GM12875 (cell line): ENCODE results near the gene RBM11.

Experiments used
- H3K4me3 ChIP-seq: one replicate; pipeline ENCODE4 v1.5.1; 2011; ENCODE audit warnings: low read depth, low read length, control low read depth
- CTCF ChIP-seq: IDR thresholded peaks from 2 replicates; pipeline ENCODE4 v1.5.1; 2011; ENCODE audit warnings: low read depth, mild to moderate bottlenecking, control low read depth, inconsistent platforms, low read length, moderate library complexity, borderline replicate concordance; ENCODE audit not compliant: insufficient read depth

RBM11 gene

DNA sequence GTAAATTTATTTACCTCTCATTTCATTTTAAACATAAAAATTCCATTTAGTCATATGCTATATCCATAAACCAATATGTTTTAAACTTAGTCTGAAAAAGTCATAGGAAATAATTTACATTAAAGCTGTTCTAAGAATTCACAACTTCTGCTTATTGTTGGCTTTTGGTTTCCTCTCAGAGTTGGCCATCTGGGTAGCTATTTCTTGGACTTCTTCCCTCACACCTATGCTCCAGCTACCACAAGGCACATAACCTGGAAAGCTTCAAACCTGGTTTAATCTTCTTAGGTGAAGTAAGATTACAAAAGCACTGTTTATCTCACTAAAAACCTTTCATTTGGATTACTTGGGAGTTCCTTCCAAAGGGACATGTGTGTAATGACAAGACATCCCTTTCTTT is 29.8 kb downstream of the RBM11 start:
- no peak for TF ChIP-seq CTCF

DNA sequence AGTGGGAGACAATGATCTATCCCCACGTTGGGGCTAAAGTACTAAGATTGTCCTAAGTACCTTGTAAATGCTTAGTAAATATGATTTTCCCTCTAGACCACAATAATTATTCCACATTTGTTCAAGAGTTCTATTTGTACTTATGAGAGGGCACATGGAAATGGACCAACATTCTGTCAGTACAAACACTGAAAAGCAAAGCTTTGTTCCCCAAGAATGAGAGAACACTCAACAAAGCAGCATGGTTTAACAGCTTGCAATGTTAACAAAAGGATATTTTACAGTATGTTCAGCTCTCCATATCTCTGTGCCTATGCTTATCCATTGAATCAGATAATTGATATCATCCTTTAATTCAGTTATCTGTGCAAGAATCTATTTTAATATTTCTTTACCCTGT is 35.4 kb downstream of the RBM11 start:
- TF ChIP-seq CTCF = no peak
- no peak overlapping the region for H3K4me3 ChIP-seq

More for the DNA sequence above, 29.8 kb downstream of the RBM11 start:
- no peak overlapping the region for H3K4me3 ChIP-seq

DNA sequence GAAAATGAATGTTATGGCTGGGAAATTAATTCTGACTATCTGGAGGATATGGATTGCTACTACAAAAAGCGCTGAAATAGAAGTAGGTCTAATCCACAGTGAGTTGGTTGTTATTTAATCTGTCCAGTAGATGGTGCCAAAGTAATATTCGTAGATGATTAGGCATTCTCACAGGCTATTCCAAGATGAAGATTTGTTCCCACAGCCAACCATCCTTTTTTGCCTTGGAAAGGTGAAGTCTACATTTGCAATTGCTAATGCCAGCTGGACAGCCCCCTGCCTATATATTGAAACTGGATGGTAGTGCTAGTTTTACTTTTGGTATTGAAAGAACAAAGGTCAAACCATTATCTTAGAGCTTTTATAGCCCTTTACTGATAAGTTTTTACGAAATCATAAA is 43.8 kb downstream of the RBM11 start:
- peak; percentile 29; the same call in 1 of the 2 replicates for TF ChIP-seq CTCF
- H3K4me3 ChIP-seq = no peak overlapping the region

DNA sequence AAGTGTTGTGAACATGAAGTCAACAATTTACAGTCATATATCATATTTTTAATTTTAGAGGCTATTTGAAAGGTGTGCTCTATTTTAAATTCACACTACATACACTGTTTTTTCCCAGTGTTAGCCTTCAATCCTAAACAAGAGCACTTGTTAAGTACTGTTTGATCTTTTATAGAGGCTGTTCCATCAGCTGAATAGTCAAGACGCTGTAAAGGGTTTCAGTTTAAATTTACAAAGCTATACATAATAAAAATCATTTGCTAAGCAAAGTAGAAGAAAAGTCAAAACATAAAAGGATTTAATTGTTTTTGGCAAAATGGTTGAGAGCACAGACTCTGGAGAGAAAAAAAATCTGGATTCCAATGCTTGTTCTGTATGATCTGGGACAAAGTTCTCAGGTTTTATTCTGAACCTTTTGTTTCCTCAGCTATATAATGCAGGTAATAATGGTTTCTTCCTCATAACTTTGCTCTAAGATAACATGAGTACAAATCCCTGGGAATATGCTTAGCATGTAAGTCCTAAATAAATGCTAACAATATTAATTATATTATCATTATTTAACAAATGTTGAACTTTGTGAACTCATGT is 44.3 kb downstream of the RBM11 start:
- H3K4me3 ChIP-seq = no peak overlapping the region
- no peak for TF ChIP-seq CTCF

- TF ChIP-seq CTCF = no peak
- H3K4me3 ChIP-seq = no peak overlapping the region
Observed at GRCh38 chr21:14262039-14262438, 46.1 kb downstream of the RBM11 start.

DNA sequence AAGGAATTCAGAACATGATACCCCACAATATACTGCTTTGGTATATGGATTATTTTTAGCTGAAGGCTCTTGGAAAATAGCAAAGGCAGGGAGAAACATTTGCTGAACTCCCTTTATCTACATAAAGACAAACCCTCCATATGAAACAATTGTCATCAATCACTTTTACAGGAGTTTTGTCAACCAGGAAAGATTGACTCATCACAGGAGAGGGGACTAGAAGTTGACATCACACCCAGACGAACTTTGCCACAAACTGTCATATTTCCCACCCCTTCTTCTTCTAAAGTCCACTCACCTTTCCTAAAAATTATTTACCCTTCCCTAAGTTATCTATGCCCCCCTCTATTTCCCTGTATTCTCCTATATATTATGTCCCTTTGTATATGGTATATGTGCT is 47.9 kb downstream of the RBM11 start:
- no peak overlapping the region for H3K4me3 ChIP-seq
- TF ChIP-seq CTCF = no peak

DNA sequence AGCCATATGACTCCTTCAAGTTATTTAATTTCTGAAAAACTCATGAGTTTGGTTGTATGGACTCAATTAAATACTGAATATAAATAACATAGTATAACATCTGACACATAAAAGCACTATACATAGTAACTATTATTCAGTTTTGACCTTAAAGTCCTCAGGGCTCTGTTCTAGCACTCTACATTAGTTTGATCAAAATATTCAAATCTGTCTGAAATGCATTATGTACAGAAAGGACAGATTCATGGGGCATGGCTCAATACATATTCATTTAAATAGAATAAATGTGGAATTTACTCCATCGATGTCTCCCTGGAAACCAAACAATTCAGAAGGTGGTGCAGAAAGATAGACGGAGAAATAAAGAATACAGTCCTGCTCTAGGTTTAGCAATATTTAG is 49.1 kb downstream of the RBM11 start:
- no peak for TF ChIP-seq CTCF
- no peak overlapping the region for H3K4me3 ChIP-seq
